OCI-LY1 (cell line): ENCODE results near the gene PHF14.

Source experiments
- EZH2 ChIP-seq: fragments of 200-600 bp; sonication (generic), shearing (Covaris generic); IDR thresholded peaks from 2 replicates; pipeline ENCODE4 v1.8.0; 2017; ENCODE audit warnings: borderline replicate concordance, mixed run types, mild to moderate bottlenecking, antibody characterized with exemption, low read length, moderate library complexity, mixed read lengths
- TF ChIP-seq, protein P1 (sequence below): fragments of 200-600 bp; sonication (generic), shearing (Covaris generic); IDR thresholded peaks from 2 replicates; pipeline ENCODE4 v1.5.1; 2017; ENCODE audit warnings: mild to moderate bottlenecking, antibody characterized with exemption, low read length, moderate library complexity, mixed read lengths

DNA sequence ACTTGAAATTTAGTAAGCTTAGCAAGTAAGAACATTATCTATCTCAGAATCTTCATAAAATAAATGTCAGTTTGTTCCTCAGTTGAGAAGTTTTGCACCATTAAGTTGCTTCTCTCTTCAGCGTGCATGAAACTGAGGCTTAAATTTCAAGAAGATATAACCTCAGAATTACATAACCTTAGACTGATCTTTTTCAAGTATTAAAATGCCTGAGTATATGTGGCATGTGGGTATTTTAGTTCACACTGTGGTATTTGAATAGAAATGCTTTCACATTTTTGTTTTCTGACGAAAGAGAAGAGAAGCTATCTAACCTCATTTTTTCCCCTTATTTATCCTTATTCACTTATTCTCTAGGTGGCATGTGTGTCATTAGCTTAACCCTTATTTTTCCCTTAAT lies 104.1 kb downstream of the PHF14 start:
- no peak for TF ChIP-seq EZH2
- TF ChIP-seq, protein P1, sequence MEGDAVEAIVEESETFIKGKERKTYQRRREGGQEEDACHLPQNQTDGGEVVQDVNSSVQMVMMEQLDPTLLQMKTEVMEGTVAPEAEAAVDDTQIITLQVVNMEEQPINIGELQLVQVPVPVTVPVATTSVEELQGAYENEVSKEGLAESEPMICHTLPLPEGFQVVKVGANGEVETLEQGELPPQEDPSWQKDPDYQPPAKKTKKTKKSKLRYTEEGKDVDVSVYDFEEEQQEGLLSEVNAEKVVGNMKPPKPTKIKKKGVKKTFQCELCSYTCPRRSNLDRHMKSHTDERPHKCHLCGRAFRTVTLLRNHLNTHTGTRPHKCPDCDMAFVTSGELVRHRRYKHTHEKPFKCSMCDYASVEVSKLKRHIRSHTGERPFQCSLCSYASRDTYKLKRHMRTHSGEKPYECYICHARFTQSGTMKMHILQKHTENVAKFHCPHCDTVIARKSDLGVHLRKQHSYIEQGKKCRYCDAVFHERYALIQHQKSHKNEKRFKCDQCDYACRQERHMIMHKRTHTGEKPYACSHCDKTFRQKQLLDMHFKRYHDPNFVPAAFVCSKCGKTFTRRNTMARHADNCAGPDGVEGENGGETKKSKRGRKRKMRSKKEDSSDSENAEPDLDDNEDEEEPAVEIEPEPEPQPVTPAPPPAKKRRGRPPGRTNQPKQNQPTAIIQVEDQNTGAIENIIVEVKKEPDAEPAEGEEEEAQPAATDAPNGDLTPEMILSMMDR: no peak
